Stimulated activated CD4-positive, alpha-beta T cell treated with anti-CD3 and anti-CD28 coated beads, Interleukin-1b, Interleukin-23, amount 100 ng/mL, for 1 hour (primary cell): ENCODE results near the gene MYF5.

ENCODE experiments used
- DNase-seq, 2 donors: peaks; one replicate each; pipeline ENCODE4 v3.0.0-alpha.2; 2020; ENCODE audit warnings: low read depth in 2 of 2

MYF5 gene

GRCh38 chr12:80766210-80766609 lies 49.5 kb downstream of the MYF5 start:
- no peak for DNase-seq

- DNase-seq = no peak
These were observed 50.2 kb downstream of the MYF5 start for GRCh38 chr12:80766897-80767296.
